SK-N-MC (cell line): ENCODE results near the gene CACNA1C.

Experiments used
- EZH2 ChIP-seq: fragments of 200-600 bp; sonication (generic); IDR thresholded peaks from one replicate; pipeline ENCODE4 v1.6.1; 2017; ENCODE audit warnings: antibody characterized with exemption
- FOXP2 ChIP-seq: optimal IDR thresholded peaks from 2 replicates; pipeline ENCODE3; 2011; ENCODE audit warnings: mild to moderate bottlenecking, moderate library complexity; ENCODE audit not compliant: insufficient read depth; ENCODE audit errors: extremely low read length, control extremely low read depth
- POLR2AphosphoS5 ChIP-seq: IDR thresholded peaks from 2 replicates; pipeline ENCODE4 v1.6.1; 2012; ENCODE audit warnings: mild to moderate bottlenecking, low read depth, low read length, borderline replicate concordance

- no peak for TF ChIP-seq POLR2AphosphoS5
- TF ChIP-seq EZH2, result no peak
- no peak for TF ChIP-seq FOXP2
These were observed 186.6 kb downstream of the CACNA1C start for GRCh38 chr12:2239381-2239871.
